Measurements from ENCODE around the gene VOPP1.

GRCh38 chr7:55588379-55588699 lies 16.0 kb upstream of the VOPP1 start:
- TF ChIP-seq POLR2A (IDR thresholded peaks at IDR 0.05; ENCODE audit: extremely low read depth, insufficient read length) (no peak), CTCF (IDR thresholded peaks at IDR 0.05; ENCODE audit: low read depth, low read length) (no peak), MAX (IDR thresholded peaks at IDR 0.05; ENCODE audit: low read depth, low read length) (no peak), MYC (IDR thresholded peaks at IDR 0.05; ENCODE audit: low read depth, low read length) (no peak)

Data from NB4 (cell line).